ENCODE measurements around the gene SMIM26.

SMIM26 gene

DNA sequence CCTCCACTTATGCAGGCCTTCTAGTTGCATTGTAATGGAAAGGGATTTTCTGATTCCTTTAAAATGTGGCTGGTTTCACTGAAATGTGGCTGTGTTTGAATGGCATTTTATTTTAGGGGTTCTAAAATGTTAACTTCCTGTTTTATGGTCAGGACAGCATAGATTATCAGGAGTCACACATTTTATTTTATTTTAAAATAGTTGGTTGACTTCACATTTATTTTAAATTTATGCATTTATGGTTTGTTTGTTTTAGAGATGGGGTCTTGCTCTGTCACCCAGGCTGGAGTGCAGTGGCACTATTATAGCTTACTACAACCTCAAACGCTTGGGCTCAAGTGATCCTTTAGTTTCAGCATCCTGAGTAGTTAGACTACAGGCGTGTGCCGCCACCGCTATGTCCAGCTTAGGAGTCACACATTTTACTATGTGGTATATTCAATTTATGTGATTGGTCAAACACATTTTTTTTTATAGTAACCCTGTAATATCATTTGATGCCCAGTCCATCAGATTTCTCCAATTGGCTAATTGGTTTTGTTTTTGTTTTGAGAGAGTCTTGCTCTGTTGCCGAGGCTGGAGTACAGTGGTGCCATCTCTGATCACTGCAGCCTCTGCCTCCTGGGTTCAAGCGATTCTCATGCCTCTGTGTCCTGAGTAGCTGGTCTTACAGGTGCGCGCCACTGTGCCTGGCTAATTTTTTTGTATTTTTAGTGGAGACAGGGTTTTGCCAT, 22.9 kb downstream of the SMIM26 start:
- ChIA-PET CTCF (no interaction called here), POLR2A (no interaction called here)
- Histone ChIP-seq H3K4me1 (ENCODE audit: control extremely low read depth in 1 of 4, control insufficient read depth in 4 of 4, insufficient read depth in 4 of 4, low read length in 3 of 4) (peaks cover 7 to 32% (median 20%) of the 10 kb centered on the region in 4 experiments), H3K4me3 (ENCODE audit: control insufficient read depth in 1 of 7, extremely low read depth in 1 of 7, insufficient read depth in 4 of 7, low read depth in 2 of 7, low read length in 6 of 7) (peak overlapping the region in 1 of 7 experiments; percentile 30), H3K27ac (ENCODE audit: insufficient read depth in 1 of 2, low read depth in 1 of 2, low read length in 2 of 2, poor library complexity in 1 of 2, severe bottlenecking in 2 of 2) (peak overlapping the region in 1 of 2 experiments; percentile 58), H3K9me3 (ENCODE audit: control extremely low read depth in 1 of 5, control insufficient read depth in 4 of 5, insufficient read depth in 2 of 5, low read depth in 1 of 5, low read length in 4 of 5) (no peaks in the 10 kb centered on the region), H3K27me3 (replicated peaks in 2 of 5; ENCODE audit: control insufficient read depth in 4 of 5, insufficient read depth in 5 of 5, low read length in 4 of 5) (no peaks in the 10 kb centered on the region), H3K36me3 (ENCODE audit: control insufficient read depth in 4 of 4, insufficient read depth in 4 of 4, low read length in 3 of 4) (peaks cover 2 to 10% (median 3%) of the 10 kb centered on the region in 4 experiments)
- peak in 2 of 3 donors; percentile 56 to 71 for DNase-seq
- 100% methylated on average over 4 of the region's 8 CpGs for WGBS (ENCODE audit: insufficient coverage)

- CTCF ChIA-PET = no interaction called here
- no peaks in the 10 kb centered on the region for H3K27me3 ChIP-seq (replicated peaks in 2 of 5; ENCODE audit: control insufficient read depth in 4 of 5, insufficient read depth in 5 of 5, low read length in 4 of 5)
- no peaks in the 10 kb centered on the region for H3K4me1 ChIP-seq (ENCODE audit: control extremely low read depth in 1 of 4, control insufficient read depth in 4 of 4, insufficient read depth in 4 of 4, low read length in 3 of 4)
- peaks cover 9 to 37% (median 22%) of the 10 kb centered on the region in 4 experiments for H3K36me3 ChIP-seq (ENCODE audit: control insufficient read depth in 4 of 4, insufficient read depth in 4 of 4, low read length in 3 of 4)
- POLR2A ChIA-PET = no interaction called here
- H3K9me3 ChIP-seq (ENCODE audit: control extremely low read depth in 1 of 5, control insufficient read depth in 4 of 5, insufficient read depth in 2 of 5, low read depth in 1 of 5, low read length in 4 of 5) = peaks cover 0 to 9% (median 0%) of the 10 kb centered on the region in 5 experiments
- no peak overlapping the region for H3K4me3 ChIP-seq (ENCODE audit: control insufficient read depth in 1 of 7, extremely low read depth in 1 of 7, insufficient read depth in 4 of 7, low read depth in 2 of 7, low read length in 6 of 7)
- no peak for DNase-seq
- H3K27ac ChIP-seq (ENCODE audit: insufficient read depth in 1 of 2, low read depth in 1 of 2, low read length in 2 of 2, poor library complexity in 1 of 2, severe bottlenecking in 2 of 2) = no peak overlapping the region
Measured at GRCh38 chr20:18596270-18596669, 29.0 kb downstream of the SMIM26 start.

DNA sequence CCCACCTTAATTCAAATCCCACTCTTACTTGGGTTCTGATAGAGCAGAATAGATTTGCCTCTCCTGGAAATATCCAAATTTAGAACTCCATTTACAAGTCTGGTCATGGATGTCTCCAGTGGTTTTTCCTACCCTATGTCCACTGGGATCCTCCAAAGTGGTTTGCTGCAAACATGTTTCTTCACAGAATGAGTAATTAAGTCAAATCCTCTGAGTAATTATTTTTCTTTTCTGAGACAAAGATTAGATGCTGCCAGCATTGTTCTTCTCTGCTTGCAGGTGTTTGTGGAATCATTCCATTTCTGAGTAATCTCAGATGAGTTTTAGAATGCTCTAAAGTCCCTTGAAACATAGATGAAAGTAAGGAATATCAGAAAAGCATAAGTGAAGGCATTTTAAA, 42.5 kb downstream of the SMIM26 start:
- H3K4me1 ChIP-seq (ENCODE audit: control extremely low read depth in 1 of 4, control insufficient read depth in 4 of 4, insufficient read depth in 4 of 4, low read length in 3 of 4) = no peaks in the 10 kb centered on the region
- H3K9me3 ChIP-seq (ENCODE audit: control extremely low read depth in 1 of 5, control insufficient read depth in 4 of 5, insufficient read depth in 2 of 5, low read depth in 1 of 5, low read length in 4 of 5) = no peaks in the 10 kb centered on the region
- no peaks in the 10 kb centered on the region for H3K27me3 ChIP-seq (replicated peaks in 2 of 5; ENCODE audit: control insufficient read depth in 4 of 5, insufficient read depth in 5 of 5, low read length in 4 of 5)
- no peak overlapping the region for H3K27ac ChIP-seq (ENCODE audit: insufficient read depth in 1 of 2, low read depth in 1 of 2, low read length in 2 of 2, poor library complexity in 1 of 2, severe bottlenecking in 2 of 2)
- no peak overlapping the region for H3K4me3 ChIP-seq (ENCODE audit: control insufficient read depth in 1 of 7, extremely low read depth in 1 of 7, insufficient read depth in 4 of 7, low read depth in 2 of 7, low read length in 6 of 7)
- DNase-seq = no peak
- H3K36me3 ChIP-seq (ENCODE audit: control insufficient read depth in 4 of 4, insufficient read depth in 4 of 4, low read length in 3 of 4) = peaks cover 0 to 18% (median 14%) of the 10 kb centered on the region in 4 experiments
- POLR2A ChIA-PET = interaction anchor here (0.7 kb wide), 1 partner anchor 1226 kb away, joined by 3 read pairs; no protein-coding TSS in a partner anchor
- CTCF ChIA-PET = no interaction called here

DNA sequence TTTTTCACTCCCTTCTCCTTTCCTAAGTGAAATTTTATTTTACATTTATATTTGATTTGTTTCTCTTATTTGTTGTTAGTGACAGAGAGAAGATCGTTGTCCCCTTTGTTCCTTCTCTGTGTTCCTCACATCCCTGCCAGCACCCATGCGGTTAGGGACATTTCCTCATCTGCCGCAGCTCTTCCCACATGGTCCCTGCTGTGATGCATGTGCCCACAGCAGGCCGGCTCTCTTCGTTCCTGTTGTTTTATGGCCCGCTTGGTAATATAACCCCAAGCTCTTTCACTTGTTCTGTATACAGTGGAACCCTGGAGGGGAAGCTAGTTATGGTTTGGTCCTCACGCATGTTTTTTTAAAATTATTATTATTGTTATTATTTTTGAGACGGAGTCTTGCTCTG, 44.3 kb downstream of the SMIM26 start:
- H3K4me3 ChIP-seq (ENCODE audit: control insufficient read depth in 1 of 7, extremely low read depth in 1 of 7, insufficient read depth in 4 of 7, low read depth in 2 of 7, low read length in 6 of 7) = no peak overlapping the region
- ChIA-PET CTCF (interaction anchor here (0.6 kb wide), 1 partner anchor 1054 kb away, joined by 3 read pairs; no protein-coding TSS in a partner anchor), POLR2A (no interaction called here)
- H3K27ac ChIP-seq (ENCODE audit: insufficient read depth in 1 of 2, low read depth in 1 of 2, low read length in 2 of 2, poor library complexity in 1 of 2, severe bottlenecking in 2 of 2) = no peak overlapping the region
- no peaks in the 10 kb centered on the region for H3K9me3 ChIP-seq (ENCODE audit: control extremely low read depth in 1 of 5, control insufficient read depth in 4 of 5, insufficient read depth in 2 of 5, low read depth in 1 of 5, low read length in 4 of 5)
- peaks cover 4 to 20% (median 15%) of the 10 kb centered on the region in 4 experiments for H3K36me3 ChIP-seq (ENCODE audit: control insufficient read depth in 4 of 4, insufficient read depth in 4 of 4, low read length in 3 of 4)
- WGBS (ENCODE audit: insufficient coverage) = 91% methylated on average over 4 of the region's 8 CpGs
- no peaks in the 10 kb centered on the region for H3K27me3 ChIP-seq (replicated peaks in 2 of 5; ENCODE audit: control insufficient read depth in 4 of 5, insufficient read depth in 5 of 5, low read length in 4 of 5)
- DNase-seq = no peak
- no peaks in the 10 kb centered on the region for H3K4me1 ChIP-seq (ENCODE audit: control extremely low read depth in 1 of 4, control insufficient read depth in 4 of 4, insufficient read depth in 4 of 4, low read length in 3 of 4)

DNA sequence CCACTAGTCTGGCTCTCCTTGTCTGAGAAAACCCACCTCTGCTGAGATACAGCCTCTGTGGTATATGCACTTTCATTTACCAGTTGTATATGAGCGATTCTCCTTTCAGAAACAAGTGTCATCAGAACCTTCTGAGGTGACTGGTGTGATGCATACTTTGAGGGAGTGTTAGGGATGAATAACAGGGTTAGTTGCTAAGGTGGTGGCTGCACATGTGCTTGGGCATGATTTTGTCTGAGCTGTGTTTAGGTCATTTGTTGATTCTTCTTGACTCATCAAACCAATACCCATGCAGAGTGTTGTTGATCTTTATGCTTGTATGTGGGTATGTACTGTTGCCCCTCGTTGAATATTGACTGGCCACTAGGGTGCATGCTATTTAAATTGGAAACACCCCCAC, 46.3 kb downstream of the SMIM26 start:
- ChIA-PET POLR2A (no interaction called here), CTCF (no interaction called here)
- Histone ChIP-seq H3K4me1 (ENCODE audit: control extremely low read depth in 1 of 4, control insufficient read depth in 4 of 4, insufficient read depth in 4 of 4, low read length in 3 of 4) (no peaks in the 10 kb centered on the region), H3K36me3 (ENCODE audit: control insufficient read depth in 4 of 4, insufficient read depth in 4 of 4, low read length in 3 of 4) (peaks cover 4 to 20% (median 15%) of the 10 kb centered on the region in 4 experiments), H3K27ac (ENCODE audit: insufficient read depth in 1 of 2, low read depth in 1 of 2, low read length in 2 of 2, poor library complexity in 1 of 2, severe bottlenecking in 2 of 2) (no peak overlapping the region), H3K4me3 (ENCODE audit: control insufficient read depth in 1 of 7, extremely low read depth in 1 of 7, insufficient read depth in 4 of 7, low read depth in 2 of 7, low read length in 6 of 7) (no peak overlapping the region), H3K9me3 (ENCODE audit: control extremely low read depth in 1 of 5, control insufficient read depth in 4 of 5, insufficient read depth in 2 of 5, low read depth in 1 of 5, low read length in 4 of 5) (peaks cover 0 to 2% (median 0%) of the 10 kb centered on the region in 5 experiments), H3K27me3 (replicated peaks in 2 of 5; ENCODE audit: control insufficient read depth in 4 of 5, insufficient read depth in 5 of 5, low read length in 4 of 5) (no peaks in the 10 kb centered on the region)
- DNase-seq = no peak
- 100% methylated on average over 1 of the region's 2 CpGs for WGBS (ENCODE audit: insufficient coverage)

GRCh38 chr20:18614244-18614643, 47.0 kb downstream of the SMIM26 start:
- Histone ChIP-seq H3K27ac (ENCODE audit: insufficient read depth in 1 of 2, low read depth in 1 of 2, low read length in 2 of 2, poor library complexity in 1 of 2, severe bottlenecking in 2 of 2) (no peak overlapping the region), H3K36me3 (ENCODE audit: control insufficient read depth in 4 of 4, insufficient read depth in 4 of 4, low read length in 3 of 4) (peaks cover 4 to 20% (median 14%) of the 10 kb centered on the region in 4 experiments), H3K9me3 (ENCODE audit: control extremely low read depth in 1 of 5, control insufficient read depth in 4 of 5, insufficient read depth in 2 of 5, low read depth in 1 of 5, low read length in 4 of 5) (peaks cover 0 to 2% (median 0%) of the 10 kb centered on the region in 5 experiments), H3K4me3 (ENCODE audit: control insufficient read depth in 1 of 7, extremely low read depth in 1 of 7, insufficient read depth in 4 of 7, low read depth in 2 of 7, low read length in 6 of 7) (no peak overlapping the region), H3K4me1 (ENCODE audit: control extremely low read depth in 1 of 4, control insufficient read depth in 4 of 4, insufficient read depth in 4 of 4, low read length in 3 of 4) (no peaks in the 10 kb centered on the region), H3K27me3 (replicated peaks in 2 of 5; ENCODE audit: control insufficient read depth in 4 of 5, insufficient read depth in 5 of 5, low read length in 4 of 5) (no peaks in the 10 kb centered on the region)
- POLR2A ChIA-PET = no interaction called here
- no peak for DNase-seq
- CTCF ChIA-PET = no interaction called here
- WGBS (ENCODE audit: insufficient coverage) = 100% methylated on average over 4 of the region's 5 CpGs

GRCh38 chr20:18615020-18615650, 47.9 kb downstream of the SMIM26 start:
- peaks cover 4 to 14% (median 11%) of the 10 kb centered on the region in 4 experiments for H3K36me3 ChIP-seq (ENCODE audit: control insufficient read depth in 4 of 4, insufficient read depth in 4 of 4, low read length in 3 of 4)
- no peaks in the 10 kb centered on the region for H3K4me1 ChIP-seq (ENCODE audit: control extremely low read depth in 1 of 4, control insufficient read depth in 4 of 4, insufficient read depth in 4 of 4, low read length in 3 of 4)
- ChIA-PET CTCF (no interaction called here), POLR2A (no interaction called here)
- H3K4me3 ChIP-seq (ENCODE audit: control insufficient read depth in 1 of 7, extremely low read depth in 1 of 7, insufficient read depth in 4 of 7, low read depth in 2 of 7, low read length in 6 of 7) = no peak overlapping the region
- DNase-seq = no peak
- H3K27me3 ChIP-seq (replicated peaks in 2 of 5; ENCODE audit: control insufficient read depth in 4 of 5, insufficient read depth in 5 of 5, low read length in 4 of 5) = no peaks in the 10 kb centered on the region
- no peak overlapping the region for H3K27ac ChIP-seq (ENCODE audit: insufficient read depth in 1 of 2, low read depth in 1 of 2, low read length in 2 of 2, poor library complexity in 1 of 2, severe bottlenecking in 2 of 2)
- WGBS (ENCODE audit: insufficient coverage) = 79% methylated on average over 5 of the region's 5 CpGs
- peaks cover 0 to 2% (median 0%) of the 10 kb centered on the region in 5 experiments for H3K9me3 ChIP-seq (ENCODE audit: control extremely low read depth in 1 of 5, control insufficient read depth in 4 of 5, insufficient read depth in 2 of 5, low read depth in 1 of 5, low read length in 4 of 5)
